B cell (primary cell): Measurements from ENCODE around the gene LRRN4. TPM values are rescaled to one million over a fixed set of nuclear protein-coding genes. Genes with fewer than 3 reads are reported as not detected.
"Not testable (repeated sequence)": the region's sequence is repeated elsewhere in the genome, so short reads cannot be mapped to it uniquely, and the experiment has no call there.

Source experiments
- ATAC-seq: fragments of 200-7000 bp; cut with Tn5 transposase; one replicate; pipeline ENCODE4 v1.10.0; 2021; ENCODE audit warnings: low read depth, mild to moderate bottlenecking, moderate number of reproducible peaks, moderate library complexity
- CTCF ChIA-PET: fragments of 350-600 bp; sonication (Branson Sonifier 250); formaldehyde crosslinking; loops from one replicate; lab custom pipeline; 2021; ENCODE audit warnings: antibody characterized with exemption, inconsistent platforms; lab: Charles Lee
- POLR2A ChIA-PET: fragments of 350-600 bp; sonication (Branson Sonifier 250); formaldehyde crosslinking; loops from one replicate; lab custom pipeline; 2021; ENCODE audit warnings: antibody characterized with exemption; lab: Charles Lee
- DNase-seq: peaks from one replicate; pipeline ENCODE4 v3.0.0; 2013
- H2AFZ ChIP-seq: 2 replicates; pipeline ENCODE4 v1.6.1; 2012; ENCODE audit warnings: mild to moderate bottlenecking, low read depth, low read length; ENCODE audit not compliant: insufficient read depth, poor library complexity, severe bottlenecking
- H3K27ac ChIP-seq, 2 donors: 1 replicate in 1 of 2; 2 replicates in 1 of 2; pipeline ENCODE4 v1.5.1; 2012 to 2013; ENCODE audit warnings: low read length in 2 of 2, mild to moderate bottlenecking in 2 of 2, moderate library complexity in 1 of 2
- H3K27me3 ChIP-seq, 4 experiments: fragments of 200-600 bp in 1 of 4; sonication (generic) in 1 of 4; replicated peaks in 1 of 4; 1 replicate in 2 of 4; 2 replicates in 2 of 4; pipeline versions ENCODE4 v1.6.1 to v1.7.0; 2013 to 2016; ENCODE audit warnings: low read length in 3 of 4, mild to moderate bottlenecking in 2 of 4, mixed read lengths in 1 of 4, moderate library complexity in 1 of 4; ENCODE audit not compliant: insufficient read depth in 4 of 4, control insufficient read depth in 3 of 4; ENCODE audit errors: control extremely low read depth in 1 of 4
- H3K36me3 ChIP-seq, 2 experiments: replicated peaks in 1 of 2; 1 replicate in 1 of 2; 2 replicates in 1 of 2; pipeline versions ENCODE4 v1.6.1 to v1.7.1; 2013; ENCODE audit warnings: low read length in 1 of 2; ENCODE audit not compliant: insufficient read depth in 2 of 2, control insufficient read depth in 1 of 2; ENCODE audit errors: control extremely low read depth in 1 of 2, extremely low read depth in 1 of 2
- H3K4me1 ChIP-seq, 2 donors: fragments of 200-600 bp in 1 of 2; sonication (generic) in 1 of 2; 1 replicate in 1 of 2; 2 replicates in 1 of 2; pipeline versions ENCODE4 v1.5.1 to v1.6.1; 2013 to 2017; ENCODE audit warnings: low read length in 2 of 2; ENCODE audit not compliant: control insufficient read depth in 2 of 2, insufficient read depth in 2 of 2
- H3K4me2 ChIP-seq: replicated peaks from 2 replicates; pipeline ENCODE3; 2012; ENCODE audit warnings: mild to moderate bottlenecking, low read depth, low read length; ENCODE audit not compliant: poor library complexity, severe bottlenecking
- H3K4me3 ChIP-seq, 5 experiments: fragments of 200-600 bp in 1 of 5; sonication (generic) in 1 of 5; 1 replicate in 3 of 5; 2 replicates in 2 of 5; pipeline versions ENCODE4 v1.5.1 to v1.7.0; 2011 to 2016; ENCODE audit warnings: low read length in 4 of 5, mild to moderate bottlenecking in 4 of 5, low read depth in 2 of 5, control low read depth in 1 of 5, moderate library complexity in 1 of 5; ENCODE audit not compliant: insufficient read depth in 1 of 5; ENCODE audit errors: control extremely low read depth in 1 of 5, extremely low read depth in 1 of 5
- H3K79me2 ChIP-seq: fragments of 200-600 bp; sonication (generic); one replicate; pipeline ENCODE4 v1.6.0; 2016; ENCODE audit warnings: low read length; ENCODE audit not compliant: control insufficient read depth, insufficient read depth
- H3K9ac ChIP-seq: fragments of 200-600 bp; sonication (generic); 2 replicates; pipeline ENCODE4 v1.6.1; 2017; ENCODE audit warnings: mild to moderate bottlenecking, low read length, moderate library complexity
- H3K9me3 ChIP-seq, 3 donors: one replicate each; pipeline versions ENCODE4 v1.6.1 to v1.7.1; 2013; ENCODE audit warnings: low read length in 2 of 3; ENCODE audit not compliant: control insufficient read depth in 2 of 3, insufficient read depth in 1 of 3; ENCODE audit errors: control extremely low read depth in 1 of 3
- H4K20me1 ChIP-seq: 2 replicates; pipeline ENCODE4 v1.6.0; 2012; ENCODE audit warnings: mild to moderate bottlenecking, low read length; ENCODE audit not compliant: insufficient read depth, control insufficient read depth, poor library complexity, severe bottlenecking
- H3K27ac Mint-ChIP-seq: one replicate; pipeline ENCODE4 v1.8.0; 2021; ENCODE audit warnings: mixed read lengths
- H3K27me3 Mint-ChIP-seq: one replicate; pipeline ENCODE4 v1.8.0; 2021; ENCODE audit warnings: mixed read lengths
- H3K4me1 Mint-ChIP-seq: one replicate; pipeline ENCODE4 v1.8.0; 2021; ENCODE audit warnings: mixed read lengths
- H3K4me3 Mint-ChIP-seq: one replicate; pipeline ENCODE4 v1.8.0; 2021; ENCODE audit warnings: mixed read lengths
- H3K9me3 Mint-ChIP-seq: one replicate; pipeline ENCODE4 v1.8.0; 2022; ENCODE audit warnings: mixed read lengths; ENCODE audit not compliant: insufficient read depth
- CTCF ChIP-seq: fragments of 200-600 bp; IDR thresholded peaks from one replicate; pipeline ENCODE4 v1.8.0; 2022; ENCODE audit warnings: antibody characterized with exemption, mild to moderate bottlenecking
- EZH2 ChIP-seq: IDR thresholded peaks from 2 replicates; pipeline ENCODE4 v1.6.1; 2012; ENCODE audit warnings: borderline replicate concordance, low read depth, mild to moderate bottlenecking, moderate library complexity, low read length; ENCODE audit not compliant: insufficient read depth, poor library complexity, severe bottlenecking
- WGBS: methylation state at CpG from one replicate; pipeline ENCODE4 v1.1.5; 2013; ENCODE audit warnings: missing lambda C conversion rate; ENCODE audit not compliant: insufficient coverage; 5-methylcytosine and 5-hydroxymethylcytosine counted together
- intact Hi-C: fragments of 100-400 bp; cut with micrococcal nuclease; formaldehyde crosslinking; loops from one replicate; pipeline ENCODE4 v1.10.0; 2022
- polyA plus RNA-seq: library from polyadenylated mRNA; depleted of rRNA; stranded (reverse); fragments of >200 nt; gene quantifications from 2 replicates; pipeline ENCODE4 v1.2.3, GENCODE V29; 2012
- total RNA-seq, 2 donors: library from RNA; stranded (reverse); fragments of 120-200 nt in 1 of 2; gene quantifications; 1 replicate in 1 of 2; 2 replicates in 1 of 2; pipeline versions ENCODE4 v1.2.3 to v1.2.4, GENCODE V29; 2013 to 2022

Gene LRRN4
- total and polyA plus RNA-seq, 2 donors (not counting 1 experiment from before 2014, with no cell fraction given): not detected

- POLR2A ChIA-PET: no interaction called here
- no peak overlapping the region for H2AFZ ChIP-seq
- DNase-seq (no peak), ATAC-seq (no peak)
- H3K79me2 ChIP-seq: no peaks in the 10 kb centered on the region
- CTCF ChIA-PET: no interaction called here
- Mint-ChIP-seq H3K9me3 (no peaks in the 10 kb centered on the region), H3K4me1 (peaks cover 4% of the 10 kb centered on the region), H3K27me3 (peaks cover 48% of the 10 kb centered on the region), H3K4me3 (no peak overlapping the region), H3K27ac (no peak overlapping the region)
- intact Hi-C loops: no loop called here
- no peaks in the 10 kb centered on the region for H3K9me3 ChIP-seq
- H3K4me1 ChIP-seq: peaks cover 5 to 10% of the 10 kb centered on the region in 2 donors
- no peak overlapping the region for H3K4me2 ChIP-seq
- 82% methylated on average over 5 of the region's 10 CpGs for WGBS
- TF ChIP-seq EZH2 (no peak), CTCF (no peak)
- H3K4me3 ChIP-seq: no peak overlapping the region
- H3K27me3 ChIP-seq: peaks cover 0 to 47% (median 8%) of the 10 kb centered on the region in 4 experiments
- H3K36me3 ChIP-seq: no peaks in the 10 kb centered on the region
- H4K20me1 ChIP-seq: no peaks in the 10 kb centered on the region
- no peak overlapping the region for H3K27ac ChIP-seq
- no peak overlapping the region for H3K9ac ChIP-seq
Measured at GRCh38 chr20:6055161-6055783, 1.4 kb upstream of the LRRN4 start.

GRCh38 chr20:6054689-6055051, 810 bp upstream of the LRRN4 start:
- ATAC-seq, H3K4me3 Mint-ChIP-seq, H3K4me3 ChIP-seq, H3K9ac ChIP-seq, POLR2A ChIA-PET, DNase-seq, H3K27ac ChIP-seq, H3K4me2 ChIP-seq, H4K20me1 ChIP-seq, H3K4me1 Mint-ChIP-seq, H3K9me3 Mint-ChIP-seq, intact Hi-C loops, H3K36me3 ChIP-seq, H3K79me2 ChIP-seq, H3K27ac Mint-ChIP-seq, CTCF ChIA-PET, H3K9me3 ChIP-seq, H2AFZ ChIP-seq: not testable (repeated sequence)
- H3K27me3 Mint-ChIP-seq: peaks cover 47% of the 10 kb centered on the region
- Histone ChIP-seq H3K27me3 (peaks cover 0 to 46% (median 8%) of the 10 kb centered on the region in 4 experiments), H3K4me1 (peaks cover 5 to 10% of the 10 kb centered on the region in 2 donors)
- 95% methylated on average over 3 of the region's 4 CpGs for WGBS
